HG02798 (cell line): ENCODE measurements around the gene PIK3R6.
A peak's percentile ranks its signal among the peaks of the same experiment; 100 is the strongest.
"Not testable (repeated sequence)": the region's sequence is repeated elsewhere in the genome, so short reads cannot be mapped to it uniquely, and the experiment has no call there.

ENCODE experiments used
- ATAC-seq: cut with Tn5 transposase; IDR thresholded peaks from one replicate; pipeline ENCODE4 v1.9.1; 2021; ENCODE audit warnings: mild to moderate bottlenecking; ENCODE audit not compliant: unreplicated experiment, poor library complexity

PIK3R6 gene

DNA sequence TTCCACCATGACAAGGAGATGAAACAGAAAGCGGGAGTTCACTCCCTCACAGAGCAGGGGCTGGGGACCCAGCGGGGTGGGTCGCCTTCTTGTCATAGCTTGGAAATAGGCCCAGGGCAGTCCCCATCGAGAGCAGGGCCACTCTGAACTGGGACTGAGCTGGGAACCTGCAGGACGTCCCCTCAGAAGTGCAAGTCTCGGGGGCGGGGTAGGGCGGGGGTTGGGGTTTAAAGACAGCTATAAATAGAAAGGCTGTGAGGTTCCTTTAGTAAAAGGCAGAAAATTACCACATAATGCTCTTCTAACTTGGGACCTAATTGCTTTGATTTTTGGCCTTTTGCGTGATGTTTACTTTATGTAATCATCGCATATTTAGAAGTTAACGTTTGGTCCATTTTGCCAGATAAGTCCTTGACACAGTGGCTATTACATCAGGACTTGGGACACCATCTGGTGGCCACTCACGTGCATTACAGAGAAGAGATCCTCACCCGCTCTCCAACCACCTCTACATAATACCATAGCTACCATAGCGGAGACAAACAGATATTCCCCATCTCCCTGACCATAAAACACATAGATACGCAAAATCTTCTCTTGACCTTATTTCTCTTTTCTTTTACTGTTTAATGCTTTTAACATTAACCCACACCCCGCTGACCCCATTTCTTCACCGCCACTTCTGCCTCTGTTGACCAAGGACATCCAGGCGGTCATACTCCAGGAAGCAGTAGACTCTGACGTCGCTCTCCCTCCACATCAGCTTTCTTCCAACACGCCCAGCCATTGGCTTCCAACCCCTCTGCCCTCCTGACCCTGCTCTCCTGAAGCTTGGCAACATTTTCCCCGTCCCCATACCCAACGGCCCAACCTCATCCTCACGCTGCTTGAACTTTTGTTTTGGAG, 27.5 kb upstream of the PIK3R6 start:
- peak; percentile 49 for ATAC-seq

DNA sequence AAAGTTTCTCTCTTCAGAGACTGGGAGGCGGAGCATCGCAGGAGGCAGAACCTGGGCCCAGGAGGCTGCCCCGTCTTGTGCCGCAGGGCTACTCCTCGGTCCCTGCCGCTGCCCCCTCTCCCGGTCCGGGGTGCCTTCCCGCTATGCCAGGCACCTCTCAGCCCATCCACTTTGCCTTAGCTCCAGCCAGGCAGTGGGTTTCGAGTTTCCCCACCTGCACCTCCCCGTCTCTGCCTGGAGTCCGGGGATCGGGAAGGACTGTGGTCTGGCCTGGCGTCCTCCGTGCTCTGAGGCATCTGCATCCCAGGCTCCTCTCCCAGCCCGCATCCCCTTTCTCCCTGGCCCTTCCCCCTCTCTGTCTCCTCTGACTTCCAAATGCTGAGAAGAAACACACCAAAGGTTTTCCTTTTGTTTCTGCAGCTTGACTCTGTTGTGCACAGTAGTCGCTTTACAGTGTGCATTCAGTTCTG, 26.8 kb upstream of the PIK3R6 start:
- no peak for ATAC-seq

DNA sequence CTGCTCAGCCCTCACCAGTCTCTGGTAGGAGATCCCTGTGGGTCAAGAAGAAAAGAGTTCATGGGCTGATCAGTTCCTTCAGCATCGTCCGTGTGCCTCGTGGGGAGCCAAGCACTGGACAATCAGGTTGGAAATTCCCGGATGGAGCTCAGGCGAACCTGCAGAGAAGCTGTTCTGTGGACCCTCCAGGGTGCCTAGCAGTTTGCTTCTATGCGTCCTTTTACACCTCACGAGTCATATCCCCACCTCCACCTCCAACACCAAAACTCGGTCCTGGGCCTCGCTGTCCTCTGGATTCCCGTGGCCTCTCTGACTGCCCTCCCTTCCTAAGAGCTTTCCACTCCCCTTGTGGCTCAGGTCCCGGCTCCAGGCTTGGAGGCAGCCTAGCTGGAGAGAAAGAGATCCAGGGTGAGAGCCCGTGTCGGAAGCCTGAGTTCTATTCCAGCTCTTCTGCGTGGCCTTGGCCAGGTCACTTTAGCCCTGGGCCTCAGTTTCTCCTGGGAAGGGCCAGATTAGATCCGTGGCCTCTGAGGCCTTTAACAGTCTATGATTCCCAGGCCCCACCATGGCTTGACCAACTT, 26.2 kb upstream of the PIK3R6 start:
- ATAC-seq: no peak

DNA sequence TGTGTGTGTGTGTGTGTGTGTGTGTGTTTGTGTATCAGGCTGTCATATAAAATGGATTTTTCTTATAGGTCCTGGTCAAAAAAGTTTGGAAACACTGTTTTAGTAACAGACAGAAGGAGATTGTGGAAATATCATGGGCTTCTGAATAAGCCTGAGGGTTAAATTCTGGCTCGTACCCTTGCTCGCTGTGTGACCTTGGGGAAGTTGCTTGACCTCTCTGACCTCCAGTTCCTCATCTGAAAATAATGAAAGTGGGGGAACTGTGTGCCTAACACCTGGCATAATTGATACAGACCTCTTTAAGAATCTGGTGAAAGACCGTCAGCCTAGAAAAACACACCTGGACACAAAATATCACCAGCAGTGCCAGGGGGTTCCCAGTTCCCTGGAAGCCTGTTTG, 25.6 kb upstream of the PIK3R6 start:
- ATAC-seq: no peak

DNA sequence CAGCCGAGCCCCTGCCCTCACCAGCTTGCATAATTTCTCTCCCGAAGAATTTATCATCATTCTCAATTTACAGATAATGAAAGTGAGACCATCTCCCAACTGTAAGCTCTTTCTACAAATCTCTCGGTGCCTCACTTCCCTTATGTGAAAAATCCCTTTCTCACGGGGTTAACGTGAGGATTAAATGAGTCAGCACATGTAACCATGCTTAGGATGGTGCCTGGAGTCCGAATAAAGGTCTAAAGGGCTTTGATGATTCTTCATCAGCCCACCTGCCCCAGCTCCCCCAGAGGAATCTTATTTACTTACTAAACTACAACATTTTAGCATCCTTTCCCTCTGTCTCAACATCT, 24.8 kb upstream of the PIK3R6 start:
- peak; percentile 57 for ATAC-seq

DNA sequence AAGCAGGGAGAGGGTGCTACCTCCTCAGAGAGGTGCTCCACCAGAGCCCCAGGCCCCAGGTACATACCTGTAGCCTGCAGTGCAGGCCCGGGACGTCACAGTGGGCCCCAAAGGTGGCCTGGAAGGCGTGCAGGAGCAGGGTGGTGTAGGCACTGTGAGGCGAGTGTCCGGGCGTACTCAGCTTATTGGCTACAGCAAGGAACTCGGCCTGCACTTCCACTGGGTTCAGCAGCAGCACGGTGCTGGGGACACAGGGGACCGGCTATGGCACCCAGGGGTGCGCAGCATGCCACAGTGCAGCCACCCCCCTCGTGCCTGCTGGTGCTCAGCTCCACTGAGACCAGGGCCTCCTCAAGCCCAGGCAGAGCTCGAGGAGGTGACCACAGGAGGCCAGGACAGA, 23.2 kb upstream of the PIK3R6 start:
- ATAC-seq: no peak

DNA sequence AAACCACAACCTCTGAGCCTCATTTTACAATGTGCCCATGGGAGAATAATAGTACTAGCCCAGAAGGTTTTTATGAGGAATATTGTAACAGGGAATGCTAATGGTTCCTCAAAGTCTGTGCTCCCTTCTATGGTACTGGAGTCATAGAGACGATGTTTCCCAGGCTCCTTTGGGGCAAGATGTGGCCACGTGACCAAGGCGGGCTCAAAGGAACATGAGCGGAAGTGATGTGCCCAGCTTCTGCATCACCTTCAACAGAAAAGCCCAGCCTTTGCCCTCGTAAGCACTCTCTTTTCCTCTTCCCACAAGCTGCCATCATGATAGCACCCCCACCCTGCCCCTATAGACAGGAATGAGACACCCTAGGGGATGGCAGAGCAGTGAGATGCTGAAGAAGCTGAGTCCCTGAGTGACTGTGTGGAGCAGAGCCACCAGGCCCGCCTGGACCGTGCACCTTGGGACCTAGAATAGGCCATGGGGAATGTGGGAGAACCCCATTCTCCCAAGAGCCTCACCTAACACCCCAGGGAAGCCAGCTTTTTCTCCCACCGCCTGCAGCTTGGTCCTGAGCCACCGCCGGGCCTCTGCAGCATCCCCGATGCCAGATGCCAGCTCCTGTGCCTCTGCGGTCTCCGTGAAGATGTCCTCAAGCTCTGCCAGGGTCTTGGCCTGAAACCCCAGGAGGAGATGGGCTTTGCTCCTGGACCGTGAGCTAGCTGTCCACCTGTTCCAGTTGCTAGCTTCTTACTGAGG, 22.2 kb upstream of the PIK3R6 start:
- ATAC-seq: no peak

DNA sequence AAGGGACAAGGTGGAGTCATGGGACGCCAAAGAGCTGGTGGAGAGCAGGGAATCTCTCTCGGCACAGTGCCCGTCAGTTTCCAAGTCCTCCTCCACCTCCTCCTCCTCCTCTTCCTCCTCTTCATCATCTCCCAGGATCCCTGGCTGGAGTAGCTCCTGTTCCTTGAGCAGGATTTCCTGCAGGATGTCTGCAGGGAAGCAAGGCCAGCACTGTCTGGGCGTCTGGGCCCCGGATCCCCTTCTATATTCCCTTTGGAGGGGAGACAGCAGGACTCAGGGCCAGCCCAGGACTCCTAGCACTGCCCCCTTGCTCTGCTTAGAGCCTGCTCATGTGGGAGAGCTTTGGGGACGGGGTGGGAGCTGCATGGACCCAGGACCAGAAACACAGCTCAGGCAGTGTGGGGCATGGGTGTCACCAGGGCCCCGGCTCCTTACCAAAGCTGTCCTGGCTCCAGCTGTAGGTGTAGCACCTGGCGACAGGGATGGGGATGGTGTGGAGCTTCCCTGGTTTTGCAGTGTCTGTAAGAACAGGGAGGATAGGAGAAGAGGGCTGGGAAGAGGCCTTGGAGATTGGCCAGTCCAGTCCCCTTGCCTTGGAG, 21.3 kb upstream of the PIK3R6 start:
- ATAC-seq: no peak

DNA sequence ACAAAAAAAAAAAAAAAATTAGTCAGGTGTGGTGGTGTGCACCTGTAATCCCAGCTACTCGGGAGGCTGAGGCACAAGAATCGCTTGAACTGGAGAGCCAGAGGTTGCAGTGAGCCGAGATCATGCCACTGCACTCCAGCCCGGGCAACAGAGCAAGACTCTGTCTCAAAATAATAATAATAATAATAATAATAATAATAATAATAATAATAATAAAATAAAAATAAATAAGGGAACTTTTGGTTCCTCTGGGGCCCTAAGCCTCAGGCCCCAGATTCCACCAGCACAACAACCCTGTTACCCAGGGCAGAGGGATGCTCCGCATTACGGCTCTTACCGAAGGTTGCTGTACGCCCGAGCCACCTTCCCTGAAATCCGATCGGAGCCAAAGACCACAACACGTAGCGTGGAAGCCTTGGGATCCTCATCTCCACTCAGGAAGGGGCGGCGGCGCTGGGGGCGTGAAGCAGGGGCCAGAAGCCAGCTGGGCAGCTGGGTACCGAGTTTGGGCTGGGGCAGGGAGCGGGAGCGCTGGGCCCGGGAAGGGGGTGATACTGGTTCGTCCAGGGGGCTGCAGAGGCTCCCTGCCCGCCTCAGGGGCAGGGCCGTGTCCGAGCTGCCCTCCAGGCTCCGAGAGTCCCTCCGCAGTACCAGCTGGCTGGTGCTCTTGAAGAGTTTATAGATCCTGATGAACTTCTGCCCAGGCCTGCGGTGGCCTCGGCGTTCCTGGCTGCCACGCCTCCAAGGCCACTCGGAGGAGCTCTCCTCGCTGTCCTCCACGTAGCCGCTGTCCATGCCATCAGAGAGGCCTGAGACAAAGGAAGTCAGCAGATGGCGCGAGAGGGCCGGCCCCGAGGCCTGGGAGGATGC, 20.6 kb upstream of the PIK3R6 start:
- no peak for ATAC-seq

DNA sequence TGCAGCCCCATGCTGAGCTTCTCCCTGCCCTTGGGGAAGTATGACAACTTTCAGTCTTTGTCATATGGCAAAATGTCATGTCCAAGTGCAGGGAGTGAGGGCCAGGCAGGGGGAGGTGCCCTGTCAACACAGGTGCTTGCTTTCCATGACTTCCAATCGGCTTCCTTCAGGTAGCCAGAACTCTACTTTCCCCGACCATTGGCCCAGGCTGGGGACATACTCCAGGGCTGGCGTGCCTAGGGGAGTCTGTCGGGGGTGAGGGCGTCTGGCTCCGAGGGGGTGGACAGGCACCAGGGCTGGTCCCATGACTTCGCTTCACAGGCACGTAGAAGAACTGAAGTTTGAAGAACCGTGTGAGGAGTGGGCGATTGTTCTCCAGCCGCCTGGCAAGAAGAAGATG, 19.8 kb upstream of the PIK3R6 start:
- ATAC-seq: no peak

DNA sequence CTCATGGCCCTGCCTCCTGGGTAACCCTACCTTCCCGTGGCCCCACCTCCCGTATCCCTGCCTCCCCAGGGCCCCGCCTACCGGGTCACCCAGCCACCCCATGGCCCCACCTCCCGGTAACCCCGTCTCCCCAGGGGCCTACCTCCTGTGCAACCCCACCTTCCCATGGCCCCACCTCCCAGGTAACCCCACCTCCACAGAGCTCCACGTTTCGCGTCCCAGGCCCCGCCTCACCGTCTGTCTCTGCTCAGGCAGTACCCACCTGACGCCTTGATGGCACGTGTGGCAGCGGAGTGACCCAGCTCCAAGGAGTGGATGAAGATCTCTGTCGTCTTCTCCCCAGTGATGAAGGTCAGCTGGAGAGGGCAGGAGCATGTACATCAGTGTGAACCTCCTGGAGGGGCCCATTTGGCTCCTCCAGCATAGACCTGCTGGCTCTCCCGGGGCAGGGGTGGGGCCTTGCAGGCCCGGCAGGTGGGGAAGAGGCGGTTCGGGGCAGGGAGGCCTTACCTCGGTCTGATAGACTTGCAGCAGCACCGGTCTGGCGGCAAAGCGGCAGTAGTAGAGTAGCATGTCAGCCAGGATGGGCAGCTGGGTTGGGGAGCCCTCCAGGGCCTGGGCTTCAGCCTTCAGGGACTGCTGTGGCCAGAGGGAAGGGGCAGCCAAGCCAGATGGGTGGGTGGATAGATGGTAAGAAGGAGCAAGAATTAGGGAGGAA, 18.7 kb upstream of the PIK3R6 start:
- no peak for ATAC-seq

DNA sequence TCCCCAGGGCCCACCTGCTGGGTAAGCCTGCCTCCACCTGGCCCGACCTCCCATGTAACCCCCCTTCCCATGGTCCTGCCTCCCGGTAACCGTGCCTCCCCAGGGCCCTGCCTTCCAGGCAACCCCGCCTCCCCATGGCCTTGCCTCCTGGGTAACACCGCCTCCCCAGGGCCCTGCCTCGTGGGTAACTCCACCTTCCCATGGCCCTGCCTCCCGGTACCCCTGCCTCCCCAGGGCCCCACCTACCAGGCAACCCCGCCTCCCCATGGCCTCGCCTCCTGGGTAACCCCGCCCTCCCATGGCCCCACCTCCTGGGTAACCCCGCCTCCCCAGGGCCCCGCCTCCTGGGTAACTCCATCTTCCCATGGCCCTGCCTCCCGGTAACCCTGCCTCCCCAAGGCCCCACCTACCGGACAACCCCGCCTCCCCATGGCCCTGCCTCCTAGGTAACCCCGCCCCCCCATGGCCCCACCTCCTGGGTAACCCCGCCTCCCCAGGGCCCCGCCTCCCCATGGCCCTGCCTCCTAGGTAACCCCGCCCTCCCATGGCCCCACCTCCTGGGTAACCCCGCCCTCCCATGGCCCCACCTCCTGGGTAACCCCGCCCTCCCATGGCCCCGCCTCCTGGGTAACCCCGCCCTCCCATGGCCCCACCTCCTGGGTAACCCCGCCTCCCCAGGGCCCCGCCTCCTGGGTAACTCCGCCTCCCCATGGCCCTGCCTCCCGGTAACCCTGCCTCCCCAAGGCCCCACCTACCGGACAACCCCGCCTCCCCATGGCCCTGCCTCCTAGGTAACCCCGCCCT, 17.9 kb upstream of the PIK3R6 start:
- not testable (repeated sequence) for ATAC-seq

DNA sequence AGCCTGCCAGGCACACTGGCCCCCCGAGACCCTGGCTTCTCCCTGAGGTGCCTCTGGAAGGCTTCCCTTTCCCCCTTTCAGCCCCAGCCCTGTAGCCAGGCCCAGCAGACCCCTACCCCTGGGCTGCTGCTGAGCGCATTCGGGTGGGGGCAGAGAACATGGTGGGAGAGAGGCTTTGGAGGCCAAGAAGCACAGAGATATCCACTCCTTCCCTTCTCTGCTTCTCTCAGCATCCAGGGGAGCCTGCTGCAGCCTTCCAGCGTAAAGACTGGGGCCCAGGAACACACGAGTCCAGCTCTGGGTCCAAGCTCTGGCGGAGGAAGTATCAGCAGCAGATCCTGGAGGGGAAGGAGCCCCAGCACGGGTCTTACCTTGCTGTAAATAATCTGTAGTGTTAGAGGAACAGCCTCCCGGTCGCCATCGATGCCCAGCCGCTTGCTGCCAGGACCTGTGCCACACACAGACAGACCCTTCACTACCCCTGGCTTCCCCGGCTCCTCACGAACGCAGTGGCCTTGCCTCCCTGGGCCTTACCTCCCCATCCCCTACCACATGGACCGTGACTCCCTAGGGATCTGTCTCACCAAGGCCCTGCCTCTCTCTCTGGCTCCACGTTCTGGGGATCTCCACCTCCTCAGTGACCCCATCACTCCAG, 17.0 kb upstream of the PIK3R6 start:
- no peak for ATAC-seq

DNA sequence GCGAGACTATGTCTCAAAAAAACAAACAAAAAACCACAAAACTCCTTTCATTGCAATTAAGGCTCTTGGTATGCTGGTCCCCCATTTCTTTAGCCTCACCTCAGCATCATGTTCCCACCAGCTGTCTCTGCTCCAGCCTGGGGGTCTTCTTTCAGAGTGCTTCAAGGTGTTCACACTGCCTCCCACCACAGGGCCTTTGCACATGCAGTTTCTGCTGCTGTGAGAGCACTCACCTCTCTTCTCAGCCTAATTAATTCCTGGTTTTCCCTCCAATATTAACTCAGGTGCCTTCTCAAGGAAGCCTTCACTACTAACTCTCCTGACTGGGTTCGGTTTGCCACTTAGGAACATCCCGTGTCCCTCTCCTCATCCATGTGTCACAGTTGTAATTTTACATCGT, 15.9 kb upstream of the PIK3R6 start:
- no peak for ATAC-seq

DNA sequence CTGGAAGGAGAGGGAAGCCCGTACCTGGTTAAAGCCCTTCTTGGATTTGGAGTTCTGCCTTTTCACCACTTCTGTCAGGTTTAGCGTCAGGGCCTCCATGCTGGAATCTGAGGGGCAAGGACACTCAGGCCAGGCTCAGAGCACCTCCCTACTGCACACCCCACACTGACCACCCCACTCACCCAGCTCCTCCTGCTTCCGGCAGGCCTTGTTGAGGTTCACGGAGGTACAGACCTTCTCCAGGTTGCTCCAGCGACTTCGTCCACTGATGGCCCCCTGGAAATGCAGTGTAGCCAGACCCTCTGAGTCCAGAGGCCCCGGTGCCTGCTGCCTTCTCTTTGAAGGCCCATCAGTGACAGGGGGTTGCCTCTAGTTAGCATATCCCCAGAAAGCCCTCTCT, 14.1 kb upstream of the PIK3R6 start:
- ATAC-seq: no peak

DNA sequence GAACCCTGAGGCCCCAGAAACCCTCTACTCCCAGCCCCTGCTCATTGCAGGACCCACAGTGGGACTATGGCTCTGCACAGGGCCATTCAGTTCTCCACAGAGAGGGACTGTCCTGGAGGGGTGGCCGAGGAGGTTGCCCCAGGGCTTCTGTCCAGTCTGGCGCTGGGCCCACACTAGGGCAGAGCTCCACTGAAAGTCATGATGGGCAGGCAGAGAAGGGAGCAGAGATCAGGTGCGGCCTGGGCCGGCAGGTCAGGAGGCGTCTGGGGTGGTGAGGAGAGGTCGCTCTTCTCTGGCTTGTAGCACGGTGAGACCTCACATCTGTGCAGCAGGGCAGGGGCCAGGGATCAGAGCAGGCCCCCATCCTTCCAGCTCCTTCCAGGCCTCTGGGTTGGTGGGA, 13.0 kb upstream of the PIK3R6 start:
- ATAC-seq: no peak

DNA sequence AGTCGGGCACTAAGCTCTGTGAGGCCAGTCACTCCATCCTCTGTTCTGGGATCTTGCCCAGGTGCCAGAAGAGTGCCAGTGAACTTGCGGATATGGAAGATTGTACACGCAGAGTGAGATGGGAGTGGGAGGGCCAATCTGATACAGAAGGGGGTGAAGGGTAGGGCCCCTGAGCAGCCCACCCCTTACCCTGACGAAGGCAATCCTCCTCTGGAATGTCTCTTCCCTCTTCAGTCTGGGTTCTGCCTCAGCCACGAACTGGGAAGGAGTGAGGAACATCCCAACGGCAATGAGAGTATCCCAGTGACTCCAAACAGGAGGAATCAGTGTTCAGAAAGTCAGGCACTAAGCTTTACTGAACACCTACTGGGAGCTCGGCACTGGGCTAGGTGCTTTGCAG, 11.9 kb upstream of the PIK3R6 start:
- no peak for ATAC-seq

DNA sequence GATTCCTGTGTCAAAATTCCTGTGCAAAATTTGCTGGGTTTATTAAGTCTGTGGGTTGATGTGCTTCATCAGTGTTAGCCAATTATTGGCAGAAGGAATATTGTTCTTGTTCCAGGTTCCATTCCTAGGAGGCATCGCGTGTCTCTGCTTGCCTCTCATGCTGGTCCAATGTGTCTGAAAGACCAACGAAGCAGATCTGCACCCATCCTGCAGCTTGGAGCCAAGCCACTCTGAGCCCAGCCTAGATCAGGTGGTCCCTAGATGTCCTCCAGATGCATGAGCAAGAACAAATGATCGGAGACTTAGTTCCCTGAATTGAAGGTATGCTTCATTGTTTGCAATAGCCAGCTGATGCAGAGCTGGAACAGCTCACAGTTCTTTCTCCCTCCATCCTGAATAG, 10.5 kb upstream of the PIK3R6 start:
- no peak for ATAC-seq
